SK-N-SH (cell line): ENCODE measurements around the gene GAGE12J. TPM values are rescaled to one million over a fixed set of nuclear protein-coding genes. Genes with fewer than 3 reads are reported as not detected.

Source experiments
- CTCF ChIA-PET: fragments of 300-600, 350-600 bp; formaldehyde crosslinking; extraction: SDS; loops from one replicate; lab custom pipeline; 2021; lab: Yijun Ruan, JAX
- POLR2A ChIA-PET: fragments of 350-600 bp; sonication (Branson Sonifier 250); formaldehyde crosslinking; extraction: SDS; loops from one replicate; lab custom pipeline; 2020; ENCODE audit warnings: antibody characterized with exemption, inconsistent platforms; lab: Yijun Ruan, JAX
- DNase-seq: peaks from one replicate; pipeline ENCODE4 v3.0.0; 2012
- H2AFZ ChIP-seq: fragments of 200-600 bp; sonication (generic); 2 replicates; pipeline ENCODE4 v1.8.1; 2016; ENCODE audit warnings: antibody characterized with exemption, mild to moderate bottlenecking, low read depth
- H3F3A ChIP-seq: fragments of 200-600 bp; sonication (generic); replicated peaks from 2 replicates; pipeline ENCODE3; 2016; ENCODE audit warnings: antibody characterized with exemption, mild to moderate bottlenecking; ENCODE audit not compliant: insufficient read depth
- H3K27ac ChIP-seq, 2 experiments: fragments of 200-500 bp in 1 of 2; fragments of 200-600 bp in 1 of 2; sonication (Bioruptor generic) in 1 of 2; sonication (generic), shearing (Covaris generic) in 1 of 2; 2 replicates each; pipeline versions ENCODE4 v1.5.1 to v1.6.1; 2014 to 2016; ENCODE audit warnings: low read depth in 2 of 2, inconsistent platforms in 1 of 2, low read length in 1 of 2, mild to moderate bottlenecking in 1 of 2, mixed read lengths in 1 of 2
- H3K27me3 ChIP-seq: fragments of 200-600 bp; sonication (generic), shearing (Covaris generic); 2 replicates; pipeline ENCODE4 v1.6.1; 2016; ENCODE audit warnings: mixed run types; ENCODE audit not compliant: insufficient read depth
- H3K36me3 ChIP-seq, 2 experiments: fragments of 200-500 bp in 1 of 2; fragments of 200-600 bp in 1 of 2; sonication (Bioruptor generic) in 1 of 2; sonication (generic) in 1 of 2; replicated peaks in 1 of 2; 2 replicates each; pipeline versions ENCODE3 to v1.5.1; 2014 to 2016; ENCODE audit warnings: low read length in 1 of 2, mild to moderate bottlenecking in 1 of 2; ENCODE audit not compliant: insufficient read depth in 2 of 2, control insufficient read depth in 1 of 2
- H3K4me1 ChIP-seq, 2 experiments: fragments of 200-500 bp in 1 of 2; fragments of 200-600 bp in 1 of 2; sonication (Bioruptor generic) in 1 of 2; sonication (generic), shearing (Covaris generic) in 1 of 2; 2 replicates each; pipeline versions ENCODE4 v1.5.1 to v1.6.1; 2014 to 2016; ENCODE audit warnings: low read depth in 1 of 2, low read length in 1 of 2, mixed run types in 1 of 2; ENCODE audit not compliant: insufficient read depth in 2 of 2, control insufficient read depth in 1 of 2
- H3K4me2 ChIP-seq: fragments of 200-600 bp; sonication (generic), shearing (Covaris generic); 2 replicates; pipeline ENCODE4 v1.6.1; 2017; ENCODE audit warnings: mixed run types
- H3K4me3 ChIP-seq, 2 experiments: fragments of 200-500 bp in 1 of 2; fragments of 200-600 bp in 1 of 2; sonication (Bioruptor generic) in 1 of 2; sonication (generic), shearing (Covaris generic) in 1 of 2; 2 replicates each; pipeline versions ENCODE4 v1.5.1 to v1.8.1; 2014 to 2016; ENCODE audit warnings: low read depth in 2 of 2, inconsistent platforms in 1 of 2, low read length in 1 of 2, mild to moderate bottlenecking in 1 of 2, mixed read lengths in 1 of 2, moderate library complexity in 1 of 2
- H3K79me2 ChIP-seq: fragments of 200-600 bp; sonication (generic); 2 replicates; pipeline ENCODE4 v1.8.1; 2017; ENCODE audit warnings: mild to moderate bottlenecking; ENCODE audit not compliant: insufficient read depth
- H3K9ac ChIP-seq: fragments of 200-600 bp; sonication (generic); 2 replicates; pipeline ENCODE4 v1.6.1; 2017; ENCODE audit warnings: mixed run types
- H3K9me2 ChIP-seq: fragments of 200-600 bp; sonication (generic); 2 replicates; pipeline ENCODE4 v1.6.1; 2017; ENCODE audit warnings: mixed run types
- H3K9me3 ChIP-seq: fragments of 200-600 bp; sonication (generic); 2 replicates; pipeline ENCODE4 v1.6.1; 2017; ENCODE audit warnings: mixed run types, mild to moderate bottlenecking, moderate library complexity
- H4K20me1 ChIP-seq: fragments of 200-600 bp; sonication (generic); 2 replicates; pipeline ENCODE4 v1.6.1; 2017; ENCODE audit warnings: mild to moderate bottlenecking, mixed run types; ENCODE audit not compliant: insufficient read depth
- EP300 ChIP-seq, 2 experiments: IDR thresholded peaks; 2 replicates each; pipeline versions ENCODE4 v1.4.0 to v1.6.1; 2012; ENCODE audit warnings: borderline replicate concordance in 1 of 2, low read depth in 1 of 2, low read length in 1 of 2
- IRF3 ChIP-seq: fragments of 150-350 bp; IDR thresholded peaks from 2 replicates; pipeline ENCODE4 v1.6.1; 2016; ENCODE audit warnings: mild to moderate bottlenecking, low read depth, low read length
- MAX ChIP-seq: IDR thresholded peaks from 2 replicates; pipeline ENCODE4 v1.4.0; 2012; ENCODE audit warnings: low read depth
- MEF2A ChIP-seq: IDR thresholded peaks from 2 replicates; pipeline ENCODE4 v1.4.0; 2012; ENCODE audit warnings: low read depth, borderline replicate concordance
- NRF1 ChIP-seq: IDR thresholded peaks from 2 replicates; pipeline ENCODE4 v1.6.1; 2012; ENCODE audit warnings: low read depth, mild to moderate bottlenecking, low read length
- PBX3 ChIP-seq: IDR thresholded peaks from 2 replicates; pipeline ENCODE4; 2012
- RFX5 ChIP-seq: IDR thresholded peaks from 2 replicates; pipeline ENCODE4 v1.6.1; 2012; ENCODE audit warnings: mild to moderate bottlenecking, improper control_type of control experiment, low read length
- SIN3A ChIP-seq: IDR thresholded peaks from 2 replicates; pipeline ENCODE4 v1.6.1; 2012; ENCODE audit warnings: low read depth, mild to moderate bottlenecking, low read length, moderate library complexity, borderline replicate concordance
- TCF12 ChIP-seq: IDR thresholded peaks from 2 replicates; pipeline ENCODE4 v1.4.0; 2012
- USF1 ChIP-seq: IDR thresholded peaks from 2 replicates; pipeline ENCODE4 v1.4.0; 2012; ENCODE audit warnings: low read depth, borderline replicate concordance
- ZBTB33 ChIP-seq: IDR thresholded peaks from 2 replicates; pipeline ENCODE4 v1.4.0; 2012; ENCODE audit warnings: low read depth, borderline replicate concordance
- WGBS: methylation state at CpG from one replicate; pipeline ENCODE4 v1.1.6; 2017; ENCODE audit warnings: low lambda C conversion rate; 5-methylcytosine and 5-hydroxymethylcytosine counted together
- polyA plus RNA-seq, 3 experiments: library from polyadenylated mRNA; depleted of rRNA; stranded (reverse); fragments of >200 nt; gene quantifications; 2 replicates each; pipeline ENCODE4 v1.2.3, GENCODE V29; 2012

The GAGE12J gene
- polyA plus RNA-seq, 1 of the 3 experiments (the other 2 are of a cell fraction) = not detected

GRCh38 chrX:49284212-49284611 lies 37.6 kb upstream of the GAGE12J start (continued):
- TF ChIP-seq IRF3 = no peak

GRCh38 chrX:49286136-49286535 lies 35.7 kb upstream of the GAGE12J start:
- no peaks in the 10 kb centered on the region for H3K9me2 ChIP-seq
- H4K20me1 ChIP-seq = no peaks in the 10 kb centered on the region
- H3K27ac ChIP-seq = no peak overlapping the region
- ChIA-PET CTCF (interaction anchor here (2.2 kb wide), 1 partner anchor 468 kb away, joined by 6 read pairs; no protein-coding TSS in a partner anchor), POLR2A (interaction anchor here (0.5 kb wide), 1 partner anchor 21 kb away, joined by 3 read pairs; no protein-coding TSS in a partner anchor)
- no peaks in the 10 kb centered on the region for H3K9me3 ChIP-seq
- 50% methylated on average over 18 of the region's 18 CpGs for WGBS
- peaks cover 4% of the 10 kb centered on the region; the same call in 1 of the 2 replicates for H3K27me3 ChIP-seq
- H2AFZ ChIP-seq = no peak overlapping the region
- no peak overlapping the region for H3K4me2 ChIP-seq
- no peak for DNase-seq
- no peaks in the 10 kb centered on the region for H3K36me3 ChIP-seq
- no peak overlapping the region for H3K4me3 ChIP-seq
- H3K4me1 ChIP-seq = no peaks in the 10 kb centered on the region; a peak in 1 of 4 replicates
- no peaks in the 10 kb centered on the region for H3K79me2 ChIP-seq
- no peak overlapping the region for H3K9ac ChIP-seq
- TF ChIP-seq ZBTB33 = no peak
- TF ChIP-seq MAX = no peak
- H3F3A ChIP-seq = no peaks in the 10 kb centered on the region

GRCh38 chrX:49286581-49286980 lies 35.3 kb upstream of the GAGE12J start:
- ChIA-PET POLR2A (no interaction called here), CTCF (interaction anchor here (2.2 kb wide), 1 partner anchor 468 kb away, joined by 6 read pairs; no protein-coding TSS in a partner anchor)
- Histone ChIP-seq H3K27ac (no peak overlapping the region), H4K20me1 (no peaks in the 10 kb centered on the region), H3K4me2 (no peak overlapping the region), H2AFZ (no peak overlapping the region), H3K36me3 (no peaks in the 10 kb centered on the region), H3K9me2 (no peaks in the 10 kb centered on the region), H3F3A (no peaks in the 10 kb centered on the region), H3K9me3 (no peaks in the 10 kb centered on the region), H3K9ac (no peak overlapping the region), H3K79me2 (no peaks in the 10 kb centered on the region), H3K4me3 (no peak overlapping the region), H3K27me3 (peaks cover 8% of the 10 kb centered on the region; the same call in 1 of the 2 replicates), H3K4me1 (no peaks in the 10 kb centered on the region; a peak in 1 of 4 replicates)
- no peak for TF ChIP-seq SIN3A
- TF ChIP-seq USF1 = no peak
- TF ChIP-seq RFX5 = no peak
- TF ChIP-seq PBX3 = no peak
- TF ChIP-seq TCF12 = no peak
- TF ChIP-seq MEF2A = no peak
- no peak for TF ChIP-seq NRF1
- no peak for TF ChIP-seq EP300 (IDR thresholded peaks at IDR 0.05; ENCODE audit: borderline replicate concordance in 1 of 2, low read depth in 1 of 2, low read length in 1 of 2)
- no peak for DNase-seq
- 81% methylated on average over 3 of the region's 4 CpGs for WGBS
